ENCODE results near the gene STK32C.
"Not testable (repeated sequence)": the region's sequence is repeated elsewhere in the genome, so short reads cannot be mapped to it uniquely, and the experiment has no call there.

STK32C gene

GRCh38 chr10:132299371-132300336 lies 8.1 kb downstream of the STK32C start:
- no peak for DNase-seq

DNA sequence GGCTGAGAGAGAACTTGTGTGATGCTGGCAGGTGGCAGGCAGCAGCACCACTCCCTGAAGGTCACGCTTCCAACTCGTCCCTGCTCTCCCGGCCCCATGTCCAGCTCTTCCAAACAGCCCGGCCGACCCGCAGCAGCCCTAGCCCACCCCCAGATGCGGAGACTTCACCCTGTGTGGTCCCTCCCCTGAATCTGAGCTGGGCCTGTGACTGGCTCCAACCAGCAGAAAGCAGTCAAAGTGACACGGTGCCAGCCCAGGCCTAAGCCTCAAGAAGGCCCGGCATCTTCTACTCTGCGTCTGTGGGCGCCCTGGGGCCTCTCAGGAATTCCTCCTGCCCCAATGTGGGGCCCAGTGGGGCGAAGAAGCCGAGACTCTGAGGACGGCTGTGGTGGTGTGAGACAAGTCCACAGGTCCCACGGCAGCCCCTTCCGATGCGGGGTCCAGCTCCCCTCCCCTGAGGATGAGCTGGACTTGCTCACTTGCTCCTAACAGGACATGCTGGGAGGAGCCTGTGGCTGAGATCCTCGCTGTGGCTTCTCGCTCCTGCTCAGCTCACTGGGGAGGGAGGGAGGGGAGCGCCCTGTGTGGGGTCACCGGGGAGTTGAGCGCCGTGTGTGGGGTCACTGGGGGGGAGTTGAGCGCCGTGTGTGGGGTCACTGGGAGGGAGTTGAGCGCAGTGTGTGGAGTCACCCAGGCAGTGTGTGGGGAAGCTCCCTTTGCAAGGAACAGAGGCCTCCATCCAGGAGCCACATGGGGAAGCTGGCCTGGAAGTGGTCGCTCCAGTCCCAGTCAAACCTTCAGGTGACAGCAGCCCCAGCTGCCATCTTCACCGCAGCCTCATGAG lies 9.5 kb downstream of the STK32C start:
- no peak for DNase-seq

DNA sequence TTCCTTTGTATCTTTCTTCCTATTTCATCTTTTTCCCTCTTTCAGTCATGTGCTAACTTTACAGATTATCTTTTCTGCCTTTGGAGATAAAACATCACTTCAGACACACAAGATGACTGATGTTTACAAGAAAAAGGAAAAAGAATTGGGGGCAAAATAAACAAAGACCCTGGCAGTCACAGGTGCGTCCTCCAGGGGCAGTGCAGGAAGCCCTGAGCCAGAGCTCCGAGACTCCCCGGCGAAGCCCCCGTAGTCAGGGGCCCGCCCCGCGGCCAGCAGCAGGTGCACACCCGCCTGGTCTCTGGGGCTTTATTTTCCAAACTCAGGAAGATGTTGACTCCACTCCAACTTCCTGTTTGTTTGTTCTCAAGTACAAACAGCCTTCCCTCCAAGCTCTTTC lies 10.2 kb downstream of the STK32C start:
- DNase-seq = no peak

- DNase-seq = no peak
These were observed 10.9 kb downstream of the STK32C start for GRCh38 chr10:132296666-132297443.

DNA sequence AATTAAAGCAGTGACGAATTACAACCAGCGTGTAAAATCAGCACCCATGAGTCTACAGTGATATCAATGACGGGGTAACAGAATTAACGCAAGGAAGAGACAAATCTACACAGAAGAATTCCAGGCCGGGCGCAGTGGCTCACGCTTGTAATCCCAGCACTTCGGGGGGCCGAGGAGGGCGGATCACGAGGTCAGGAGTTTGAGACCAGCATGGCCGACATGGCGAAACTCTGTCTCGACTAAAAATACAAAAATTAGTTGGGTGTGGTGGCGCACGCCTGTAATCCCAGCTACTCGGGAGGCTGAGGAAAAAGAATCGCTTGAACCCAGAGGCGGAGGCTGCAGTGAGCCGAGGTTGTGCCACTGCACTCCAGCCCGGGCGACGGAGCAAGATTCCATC lies 12.3 kb downstream of the STK32C start:
- not testable (repeated sequence) for DNase-seq

DNA sequence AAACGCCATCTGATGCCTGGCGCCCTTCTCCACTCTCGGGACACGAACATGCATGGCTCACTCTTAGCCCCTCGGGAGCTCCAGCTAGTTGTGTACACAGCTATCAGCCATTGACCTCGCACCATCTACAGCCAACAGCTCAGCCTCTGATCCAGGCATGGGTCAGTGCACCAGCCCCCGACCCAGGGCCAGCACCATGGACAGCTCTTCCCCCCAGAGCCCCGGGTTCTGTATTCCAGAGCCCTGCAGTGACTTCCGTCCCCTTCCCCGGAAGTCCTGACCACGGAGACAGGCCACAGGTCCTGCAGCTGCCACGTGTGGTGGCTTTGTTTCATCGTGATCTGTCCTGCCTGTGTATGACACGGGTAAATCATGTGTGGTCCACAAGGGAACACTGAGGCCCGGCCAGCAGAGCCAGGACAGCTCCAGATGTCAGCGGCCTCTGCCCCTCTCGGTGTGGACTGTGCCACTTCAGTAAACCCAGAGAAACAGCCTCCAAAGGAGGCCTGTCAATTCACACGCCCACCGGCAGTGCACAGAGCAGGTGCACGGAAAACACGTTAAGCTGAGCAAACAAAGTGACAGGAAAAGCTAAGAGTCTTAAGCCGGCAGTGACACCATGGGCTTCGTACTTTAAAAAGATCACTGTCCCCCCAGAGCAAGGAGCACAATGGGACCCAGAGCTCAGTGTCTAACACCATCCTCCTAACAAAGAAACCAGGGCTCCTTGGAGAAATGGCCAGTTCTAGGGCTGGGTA lies 13.0 kb downstream of the STK32C start:
- no peak for DNase-seq

GRCh38 chr10:132293813-132294520 lies 13.8 kb downstream of the STK32C start:
- DNase-seq = no peak

- DNase-seq = no peak
These were observed 14.4 kb downstream of the STK32C start for GRCh38 chr10:132293201-132293812.

DNA sequence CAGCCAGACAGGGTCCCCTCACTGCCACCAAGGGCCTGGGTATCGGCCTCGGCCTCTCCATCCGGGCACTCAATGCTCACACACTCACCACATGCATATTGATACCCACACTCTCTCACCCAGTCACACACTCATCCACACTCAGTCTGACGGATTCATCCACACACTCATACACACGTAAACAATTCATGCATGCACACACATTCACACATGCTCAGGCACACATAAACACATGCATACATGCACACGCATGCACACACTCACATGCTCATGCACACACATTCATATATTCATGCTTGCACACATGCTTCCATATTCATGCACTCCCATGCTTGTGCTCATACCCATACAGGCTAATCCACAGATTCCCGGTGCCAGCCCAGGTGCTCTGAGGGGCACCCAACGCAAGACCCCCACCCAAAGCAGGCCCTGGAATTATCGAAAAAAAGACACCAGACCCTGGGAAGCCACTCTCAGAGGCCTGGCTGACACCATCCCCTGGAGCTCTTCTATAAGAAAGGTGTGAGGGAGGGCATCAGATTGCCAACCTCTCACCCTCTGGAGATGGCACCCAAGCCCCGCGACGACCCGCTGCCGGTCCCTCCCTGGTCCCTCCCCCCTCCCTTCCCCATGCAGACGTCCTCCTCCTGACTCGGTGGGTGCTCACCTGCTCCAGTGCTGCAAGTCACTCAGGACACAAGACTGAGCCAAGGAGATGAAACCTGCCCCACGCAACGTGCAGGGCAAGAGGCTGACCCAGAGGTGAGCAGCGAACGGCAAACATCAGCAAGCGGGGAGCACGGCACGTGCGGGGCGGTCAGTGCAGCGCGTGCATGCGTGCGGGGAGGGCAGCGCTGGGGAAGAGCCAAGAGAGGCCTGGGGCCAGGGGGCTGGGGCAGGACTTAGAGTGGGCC lies 15.2 kb downstream of the STK32C start:
- no peak for DNase-seq

- no peak for DNase-seq
These were observed 15.9 kb downstream of the STK32C start for GRCh38 chr10:132291826-132292225.

DNA sequence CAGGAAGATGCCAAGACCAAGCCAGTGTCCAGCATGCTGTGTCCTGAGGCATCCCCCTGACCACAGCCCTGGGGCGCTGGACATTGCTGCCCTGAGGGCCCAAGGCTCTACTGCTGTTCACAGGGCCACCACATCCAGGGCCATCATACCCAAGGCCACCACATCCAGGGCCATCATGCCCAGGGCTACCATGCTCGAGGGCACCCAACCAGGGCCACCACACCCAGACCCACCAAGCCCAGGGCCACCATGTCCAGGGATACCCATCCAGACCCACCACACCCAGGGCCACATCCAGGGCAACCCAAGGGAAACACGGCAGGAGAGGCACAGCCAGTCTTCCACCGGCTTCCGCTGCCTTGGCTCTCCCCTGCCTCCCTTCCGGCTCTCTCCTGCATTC lies 17.1 kb downstream of the STK32C start:
- no peak for DNase-seq

GRCh38 chr10:132289439-132289838 lies 18.3 kb downstream of the STK32C start:
- no peak for DNase-seq

- DNase-seq = no peak
These were observed 24.0 kb downstream of the STK32C start for GRCh38 chr10:132283604-132284382.

- DNase-seq = no peak
These were observed 24.8 kb downstream of the STK32C start for GRCh38 chr10:132282667-132283603.

DNA sequence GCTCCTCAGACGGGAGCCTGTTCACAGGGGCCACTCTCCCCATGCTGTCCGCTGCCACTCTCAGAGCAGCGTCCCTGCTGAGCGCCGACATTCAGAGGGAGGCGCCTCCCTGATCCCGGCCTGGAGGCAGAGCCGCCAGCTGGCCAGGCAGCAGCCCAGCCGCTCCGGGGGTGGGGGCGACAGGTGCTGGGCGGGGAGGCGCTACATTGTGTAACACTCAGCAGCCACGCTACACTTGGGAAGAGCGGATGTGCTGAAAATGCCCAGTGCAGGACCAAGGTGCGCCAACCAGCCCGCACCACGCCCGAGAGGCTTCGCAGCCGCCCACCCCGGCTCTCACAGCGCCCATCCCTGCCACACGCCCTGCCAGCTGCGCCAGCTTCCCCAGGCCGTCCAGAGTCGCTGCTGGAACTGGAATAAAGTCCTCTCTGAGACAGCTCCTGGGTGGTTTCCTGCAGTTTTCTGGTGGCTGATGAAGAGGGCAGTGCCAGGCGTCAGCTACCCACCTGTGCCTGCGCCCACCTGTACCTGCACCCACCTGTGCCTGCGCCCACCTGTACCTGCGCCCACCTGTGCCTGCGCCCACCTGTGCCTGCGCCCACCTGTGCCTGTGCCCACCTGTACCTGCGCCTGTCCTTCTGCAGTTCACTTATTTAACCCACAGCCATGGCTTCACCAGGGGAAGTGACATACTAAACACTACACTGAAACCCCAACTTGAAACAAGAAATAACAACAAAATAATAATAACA lies 25.7 kb downstream of the STK32C start:
- DNase-seq = no peak

DNA sequence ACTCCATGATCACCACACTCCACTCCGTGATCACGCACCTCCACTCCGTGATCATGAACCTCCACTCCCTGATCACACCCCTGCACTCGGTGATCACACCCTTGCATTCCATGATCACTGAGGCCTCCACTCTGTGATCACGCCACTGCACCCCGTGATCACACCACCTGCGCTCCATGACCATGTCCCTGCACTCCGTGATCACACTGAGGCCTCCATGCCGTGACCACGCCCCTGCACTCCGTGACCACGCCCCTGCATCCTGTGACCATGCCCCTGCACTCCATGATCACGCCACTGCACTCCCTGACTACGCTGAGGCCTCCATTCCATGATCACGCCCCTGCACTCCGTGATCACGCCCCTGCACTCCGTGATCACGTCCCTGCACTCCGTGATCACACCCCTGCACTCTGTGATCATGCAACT lies 27.1 kb downstream of the STK32C start:
- no peak for DNase-seq
